Thymus (tissue), 11 donors: ENCODE measurements around the gene MLNR. TPM values are rescaled to one million over a fixed set of nuclear protein-coding genes. Genes with fewer than 3 reads are reported as not detected.

Source experiments
- DNase-seq, 9 donors: peaks; one replicate each; pipeline ENCODE4 v3.0.0-alpha.2; 2013; ENCODE audit warnings: low spot score in 9 of 9, low read depth in 6 of 9, missing footprints in 1 of 9
- H3K27ac ChIP-seq, 2 donors: one replicate each; pipeline ENCODE4 v1.5.1; 2013; ENCODE audit warnings: control low read depth in 1 of 2, low read depth in 1 of 2, low read length in 1 of 2, mild to moderate bottlenecking in 1 of 2, moderate library complexity in 1 of 2
- H3K27me3 ChIP-seq, 2 donors: one replicate each; pipeline ENCODE4 v1.5.1; 2013; ENCODE audit warnings: low read length in 1 of 2; ENCODE audit not compliant: control insufficient read depth in 2 of 2, insufficient read depth in 1 of 2
- H3K36me3 ChIP-seq, 2 donors: one replicate each; pipeline ENCODE4 v1.5.1; 2013; ENCODE audit warnings: low read length in 1 of 2, mild to moderate bottlenecking in 1 of 2, moderate library complexity in 1 of 2; ENCODE audit not compliant: control insufficient read depth in 2 of 2, insufficient read depth in 2 of 2
- H3K4me1 ChIP-seq, 2 donors: one replicate each; pipeline ENCODE4 v1.5.1; 2013; ENCODE audit warnings: low read length in 2 of 2; ENCODE audit not compliant: control insufficient read depth in 2 of 2, insufficient read depth in 2 of 2
- H3K4me3 ChIP-seq, 2 donors: one replicate each; pipeline ENCODE4 v1.5.1; 2013; ENCODE audit warnings: low read length in 2 of 2, control low read depth in 1 of 2, mild to moderate bottlenecking in 1 of 2
- H3K9me3 ChIP-seq, 2 donors: one replicate each; pipeline ENCODE4 v1.5.1; 2013; ENCODE audit warnings: low read length in 1 of 2, mild to moderate bottlenecking in 1 of 2; ENCODE audit not compliant: control insufficient read depth in 2 of 2, insufficient read depth in 1 of 2
- WGBS: extraction: QIAGEN DNeasy Blood & Tissue Kit; methylation state at CpG from one replicate; pipeline ENCODE4 v1.1.7; 2013; 5-methylcytosine and 5-hydroxymethylcytosine counted together
- polyA plus RNA-seq: library from polyadenylated mRNA; stranded (reverse); fragments of 200-250 nt; gene quantifications from one replicate; pipeline ENCODE4 v1.2.3, GENCODE V29; 2013
- total RNA-seq: library from RNA; stranded (reverse); fragments of 120-200 nt; gene quantifications from one replicate; pipeline ENCODE4 v1.2.4, GENCODE V29; 2013
- donor health status: healthy.

Gene MLNR
- total and polyA plus RNA-seq, 2 donors = 0.09 TPM; not detected in 1

GRCh38 chr13:49245101-49245500, 25.0 kb downstream of the MLNR start:
- Histone ChIP-seq H3K36me3 (peaks cover 0 to under 1% of the 10 kb centered on the region in 2 donors), H3K27ac (no peak overlapping the region), H3K4me3 (no peak overlapping the region), H3K4me1 (peaks cover 0 to 4% of the 10 kb centered on the region in 2 donors), H3K9me3 (peaks cover 0 to 10% of the 10 kb centered on the region in 2 donors), H3K27me3 (no peaks in the 10 kb centered on the region)
- no peak for DNase-seq

DNA sequence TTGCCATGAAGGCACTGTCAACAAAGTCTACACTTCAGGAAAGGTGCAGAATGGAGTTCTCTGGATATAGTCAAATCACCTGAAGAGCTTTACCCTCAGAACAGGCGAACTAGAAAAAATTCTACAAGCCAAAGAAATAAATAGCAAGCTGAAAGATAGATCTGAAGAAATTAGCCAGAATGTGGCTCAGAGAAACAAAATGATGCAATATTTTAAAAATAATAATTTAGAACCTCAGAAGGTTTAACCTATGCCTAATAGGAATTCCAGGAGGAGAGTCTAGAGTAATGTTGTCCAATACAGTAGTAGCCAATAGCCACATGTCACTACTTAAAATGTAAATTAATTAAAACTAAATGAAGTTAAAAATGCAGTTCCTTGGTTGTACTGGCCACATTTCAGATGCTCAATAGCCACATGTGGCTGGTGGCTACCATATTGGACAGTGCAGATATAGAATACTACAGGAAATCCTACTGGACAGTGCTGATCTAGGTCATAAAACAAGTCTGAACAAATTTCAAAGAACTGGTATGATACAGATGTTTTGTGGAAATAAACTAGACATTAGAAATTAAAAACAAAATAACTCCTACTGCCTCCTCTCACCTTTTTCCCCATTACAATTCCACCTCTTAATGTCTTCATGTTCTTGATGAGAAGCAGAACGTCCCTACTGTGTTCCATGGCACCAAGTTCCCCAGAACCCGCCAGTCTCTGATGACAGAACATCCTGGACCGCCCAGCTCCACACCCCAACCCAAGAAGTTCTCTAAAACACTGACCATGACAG, 26.9 kb downstream of the MLNR start:
- peak overlapping the region; percentile 86 to 91 for H3K4me3 ChIP-seq
- H3K36me3 ChIP-seq = peaks cover 0 to 4% of the 10 kb centered on the region in 2 donors
- peak overlapping the region; percentile 70 to 78 for H3K27ac ChIP-seq
- DNase-seq = no peak
- no peaks in the 10 kb centered on the region for H3K27me3 ChIP-seq
- H3K9me3 ChIP-seq = peaks cover 0 to 10% of the 10 kb centered on the region in 2 donors
- 25% methylated on average over 4 of the region's 4 CpGs for WGBS
- peaks cover 0 to 4% of the 10 kb centered on the region in 2 donors for H3K4me1 ChIP-seq

- under 1% methylated on average over 56 of the region's 56 CpGs for WGBS
- Histone ChIP-seq H3K4me3 (peak within 1 kb of the TSS; percentile 86 to 91), H3K4me1 (peaks cover 0 to 4% of the 10 kb centered on the region in 2 donors), H3K27me3 (no peaks in the 10 kb centered on the region), H3K27ac (peak within 1 kb of the TSS; percentile 78 to 89), H3K9me3 (peaks cover 0 to under 1% of the 10 kb centered on the region in 2 donors), H3K36me3 (peaks cover 0 to 4% of the 10 kb centered on the region in 2 donors)
- peak; percentile 58 to 86 (median 70) for DNase-seq
Observed at GRCh38 chr13:49247643-49248621, 27.8 kb downstream of the MLNR start, which contains the start of gene CDADC1. CDADC1 (plus strand) TSS chr13:49247925; CDS start chr13:49248038, 113 bp downstream.

- peaks cover 0 to 4% of the 10 kb centered on the region in 2 donors for H3K4me1 ChIP-seq
- no peaks in the 10 kb centered on the region for H3K27me3 ChIP-seq
- H3K9me3 ChIP-seq = no peaks in the 10 kb centered on the region
- peak in 2 of 9 donors; percentile 2 to 28 for DNase-seq
- peaks cover 0 to 5% of the 10 kb centered on the region in 2 donors for H3K36me3 ChIP-seq
- H3K27ac ChIP-seq = peak overlapping the region; percentile 78 to 89
- H3K4me3 ChIP-seq = peak overlapping the region; percentile 86 to 91
- 5% methylated on average over 6 of the region's 6 CpGs for WGBS
Observed at GRCh38 chr13:49248622-49249002, 28.5 kb downstream of the MLNR start.

- no peaks in the 10 kb centered on the region for H3K9me3 ChIP-seq
- H3K27ac ChIP-seq = no peak overlapping the region
- no peaks in the 10 kb centered on the region for H3K27me3 ChIP-seq
- no peak overlapping the region for H3K4me3 ChIP-seq
- WGBS = 43% methylated on average over 5 of the region's 5 CpGs
- peaks cover 6 to 18% of the 10 kb centered on the region in 2 donors for H3K36me3 ChIP-seq
- no peak for DNase-seq
- H3K4me1 ChIP-seq = peaks cover 0 to 4% of the 10 kb centered on the region in 2 donors
Observed at GRCh38 chr13:49251326-49251725, 31.2 kb downstream of the MLNR start.

- no peaks in the 10 kb centered on the region for H3K27me3 ChIP-seq
- H3K9me3 ChIP-seq = no peaks in the 10 kb centered on the region
- no peak overlapping the region for H3K4me3 ChIP-seq
- 97% methylated on average over 1 of the region's 1 CpG for WGBS
- H3K36me3 ChIP-seq = peaks cover 6 to 22% of the 10 kb centered on the region in 2 donors
- H3K4me1 ChIP-seq = peaks cover 0 to 4% of the 10 kb centered on the region in 2 donors
- DNase-seq = no peak
- H3K27ac ChIP-seq = no peak overlapping the region
Observed at GRCh38 chr13:49253310-49253709, 33.2 kb downstream of the MLNR start.

- WGBS = 11% methylated on average over 1 of the region's 1 CpG
- DNase-seq = no peak
- Histone ChIP-seq H3K4me3 (no peak overlapping the region), H3K27me3 (no peaks in the 10 kb centered on the region), H3K4me1 (no peaks in the 10 kb centered on the region), H3K9me3 (no peaks in the 10 kb centered on the region), H3K36me3 (peaks cover 6 to 22% of the 10 kb centered on the region in 2 donors), H3K27ac (no peak overlapping the region)
Observed at GRCh38 chr13:49254007-49254406, 33.9 kb downstream of the MLNR start.

DNA sequence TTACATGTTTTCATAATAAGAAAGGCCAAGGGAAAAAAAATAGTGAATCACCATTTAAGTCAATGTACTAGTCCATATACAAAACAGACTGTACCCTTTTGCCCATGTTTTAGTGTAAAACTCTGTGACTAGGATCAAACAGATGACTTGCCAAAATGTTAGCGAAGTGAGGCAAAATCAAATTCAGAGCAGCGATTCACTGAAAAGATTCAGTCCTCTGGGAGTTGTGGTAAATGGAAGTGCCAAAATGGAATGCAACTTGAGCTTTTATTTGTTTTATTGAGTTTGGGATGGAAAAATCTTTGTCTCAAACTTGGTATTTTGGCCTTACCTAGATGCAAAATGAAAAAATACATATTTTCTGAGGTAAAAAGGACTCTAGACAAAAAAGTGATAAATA, 36.7 kb downstream of the MLNR start:
- Histone ChIP-seq H3K4me3 (no peak overlapping the region), H3K9me3 (no peaks in the 10 kb centered on the region), H3K4me1 (no peaks in the 10 kb centered on the region), H3K27me3 (no peaks in the 10 kb centered on the region), H3K36me3 (peaks cover 16 to 39% of the 10 kb centered on the region in 2 donors), H3K27ac (no peak overlapping the region)
- WGBS = 93% methylated on average over 2 of the region's 2 CpGs
- no peak for DNase-seq
